PC-9 (cell line): Measurements from ENCODE around the gene EPB41.

Experiments used
- EZH2 ChIP-seq: fragments of 200-600 bp; sonication (generic); IDR thresholded peaks from 2 replicates; pipeline ENCODE4 v1.8.0; 2017; ENCODE audit warnings: antibody characterized with exemption, low read depth
- TF ChIP-seq, protein P1 (sequence below): fragments of 200-600 bp; sonication (generic); conservative IDR thresholded peaks from 2 replicates; pipeline ENCODE4 v1.6.1; 2017; ENCODE audit warnings: mixed run types, antibody characterized with exemption, mild to moderate bottlenecking, moderate library complexity

DNA sequence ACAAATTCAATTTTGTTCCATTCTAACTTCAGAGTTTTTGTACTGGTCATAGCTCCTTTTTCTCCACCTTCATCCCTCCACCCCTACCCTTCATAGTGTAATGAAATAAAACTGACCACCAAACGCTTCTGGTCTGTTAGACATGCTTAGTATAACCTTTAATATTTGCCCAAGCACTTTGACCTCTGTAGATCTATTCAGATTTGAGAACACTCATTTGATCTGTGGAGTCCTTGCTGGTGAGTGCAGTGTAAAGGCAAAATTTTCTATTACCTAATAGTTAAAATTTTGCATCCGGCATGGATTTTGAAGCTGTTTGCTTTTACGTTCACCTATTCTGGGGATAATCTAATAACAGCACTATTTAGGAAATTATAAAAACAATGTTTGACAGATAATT, 168.2 kb downstream of the EPB41 start:
- TF ChIP-seq, protein P1, sequence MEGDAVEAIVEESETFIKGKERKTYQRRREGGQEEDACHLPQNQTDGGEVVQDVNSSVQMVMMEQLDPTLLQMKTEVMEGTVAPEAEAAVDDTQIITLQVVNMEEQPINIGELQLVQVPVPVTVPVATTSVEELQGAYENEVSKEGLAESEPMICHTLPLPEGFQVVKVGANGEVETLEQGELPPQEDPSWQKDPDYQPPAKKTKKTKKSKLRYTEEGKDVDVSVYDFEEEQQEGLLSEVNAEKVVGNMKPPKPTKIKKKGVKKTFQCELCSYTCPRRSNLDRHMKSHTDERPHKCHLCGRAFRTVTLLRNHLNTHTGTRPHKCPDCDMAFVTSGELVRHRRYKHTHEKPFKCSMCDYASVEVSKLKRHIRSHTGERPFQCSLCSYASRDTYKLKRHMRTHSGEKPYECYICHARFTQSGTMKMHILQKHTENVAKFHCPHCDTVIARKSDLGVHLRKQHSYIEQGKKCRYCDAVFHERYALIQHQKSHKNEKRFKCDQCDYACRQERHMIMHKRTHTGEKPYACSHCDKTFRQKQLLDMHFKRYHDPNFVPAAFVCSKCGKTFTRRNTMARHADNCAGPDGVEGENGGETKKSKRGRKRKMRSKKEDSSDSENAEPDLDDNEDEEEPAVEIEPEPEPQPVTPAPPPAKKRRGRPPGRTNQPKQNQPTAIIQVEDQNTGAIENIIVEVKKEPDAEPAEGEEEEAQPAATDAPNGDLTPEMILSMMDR, result no peak
- no peak for TF ChIP-seq EZH2
